ENCODE results near the gene PHYH. TPM values are rescaled to one million over a fixed set of nuclear protein-coding genes. Genes with fewer than 3 reads are reported as not detected.

The PHYH gene
- total RNA-seq, 1 experiment from 2014 or later, result 26.7 TPM

- Mint-ChIP-seq H3K4me1 (ENCODE audit: low read depth, unreplicated experiment) (no peaks in the 10 kb centered on the region), H3K27ac (ENCODE audit: unreplicated experiment) (no peak overlapping the region), H3K9me3 (ENCODE audit: low read depth, unreplicated experiment) (no peaks in the 10 kb centered on the region), H3K4me3 (ENCODE audit: low read depth, unreplicated experiment) (no peak overlapping the region), H3K36me3 (ENCODE audit: insufficient read depth, unreplicated experiment) (no peaks in the 10 kb centered on the region), H3K27me3 (ENCODE audit: unreplicated experiment) (peaks cover 36% of the 10 kb centered on the region)
- no peak for TF ChIP-seq CTCF (IDR thresholded peaks at IDR 0.05; ENCODE audit: unreplicated experiment)
- intact Hi-C loops (cut with micrococcal nuclease; ENCODE audit: unreplicated experiment), result no loop called here
- CTCF ChIA-PET, result no interaction called here
- DNase-seq, result no peak
- no TSS peak for BruUV-seq (replicated peaks)
Observed at GRCh38 chr10:13231808-13232207, 68.1 kb downstream of the PHYH start.

- DNase-seq, result no peak
- Mint-ChIP-seq H3K4me1 (ENCODE audit: low read depth, unreplicated experiment) (no peaks in the 10 kb centered on the region), H3K9me3 (ENCODE audit: low read depth, unreplicated experiment) (no peaks in the 10 kb centered on the region), H3K36me3 (ENCODE audit: insufficient read depth, unreplicated experiment) (no peaks in the 10 kb centered on the region), H3K4me3 (ENCODE audit: low read depth, unreplicated experiment) (no peak overlapping the region), H3K27ac (ENCODE audit: unreplicated experiment) (no peak overlapping the region), H3K27me3 (ENCODE audit: unreplicated experiment) (peaks cover 36% of the 10 kb centered on the region)
- intact Hi-C loops (cut with micrococcal nuclease; ENCODE audit: unreplicated experiment), result no loop called here
- CTCF ChIA-PET, result no interaction called here
- no TSS peak for BruUV-seq (replicated peaks)
- TF ChIP-seq CTCF (IDR thresholded peaks at IDR 0.05; ENCODE audit: unreplicated experiment), result no peak
Observed at GRCh38 chr10:13231190-13231589, 68.7 kb downstream of the PHYH start.

Other genes starting within 250 kb of the PHYH start
- gene OPTN, start 199.9 kb downstream of the PHYH start, total RNA-seq (2022), result 48.9 and 60.6 TPM in 2 replicates
- gene MCM10, start 138.5 kb downstream of the PHYH start, total RNA-seq (2022), result 42.0 and 49.3 TPM in 2 replicates
- not detected in 2 replicates for gene UCMA, start 65.7 kb downstream of the PHYH start, total RNA-seq (2022)
- gene SEPHS1, start 48.2 kb upstream of the PHYH start, total RNA-seq (2022), result 50.1 and 61.8 TPM in 2 replicates
- gene BEND7, start 228.9 kb upstream of the PHYH start, total RNA-seq (2022), result 7.4 and 8.3 TPM in 2 replicates

All from Calu3 (cell line).